H7 (cell line): ENCODE measurements around the gene LRGUK. TPM values are rescaled to one million over a fixed set of nuclear protein-coding genes. Genes with fewer than 3 reads are reported as not detected.
"Not testable (repeated sequence)": the region's sequence is repeated elsewhere in the genome, so short reads cannot be mapped to it uniquely, and the experiment has no call there.

ENCODE experiments used
- DNase-seq: peaks from one replicate; pipeline ENCODE4 v3.0.0; 2012
- H3K27me3 ChIP-seq: 2 replicates; pipeline ENCODE4 v1.6.0; 2011; ENCODE audit warnings: mild to moderate bottlenecking, low read length; ENCODE audit not compliant: control insufficient read depth, insufficient read depth
- H3K36me3 ChIP-seq: replicated peaks from 2 replicates; pipeline ENCODE4 v1.5.1; 2011; ENCODE audit warnings: low read length; ENCODE audit not compliant: control insufficient read depth, insufficient read depth
- H3K4me3 ChIP-seq: 2 replicates; pipeline ENCODE4 v1.5.1; 2011; ENCODE audit warnings: low read depth, mild to moderate bottlenecking, control low read depth, low read length, moderate library complexity; ENCODE audit not compliant: insufficient read depth
- total RNA-seq: library from RNA; depleted of rRNA; stranded (reverse); fragments of >200 nt; shearing (Covaris generic); gene quantifications from 2 replicates; pipeline ENCODE4 v1.2.3, GENCODE V29; 2014; rRNA removed

Gene LRGUK
- 0.59 and 1.4 TPM in 2 replicates for total RNA-seq

GRCh38 chr7:134126966-134127848 is at the start of gene LRGUK:
TSS of gene LRGUK (plus strand) at chr7:134127340. CDS start at chr7:134127368, 28 bp downstream.
- Histone ChIP-seq H3K36me3 (no peaks in the 10 kb centered on the region), H3K27me3 (no peaks in the 10 kb centered on the region; the same call in 1 of the 2 replicates), H3K4me3 (peak within 1 kb of the TSS; percentile 59)
- peak; percentile 90 for DNase-seq

GRCh38 chr7:134077560-134077959 is 49.6 kb upstream of the LRGUK start:
- not testable (repeated sequence) for DNase-seq, H3K4me3 ChIP-seq, H3K27me3 ChIP-seq, H3K36me3 ChIP-seq

- Histone ChIP-seq H3K36me3 (no peaks in the 10 kb centered on the region; the same call in 1 of the 2 replicates), H3K27me3 (no peaks in the 10 kb centered on the region), H3K4me3 (no peak overlapping the region)
- DNase-seq, result no peak
Observed at GRCh38 chr7:134078991-134079390, 48.1 kb upstream of the LRGUK start.

GRCh38 chr7:134081695-134082094 is 45.4 kb upstream of the LRGUK start:
- Histone ChIP-seq H3K27me3 (no peaks in the 10 kb centered on the region), H3K4me3 (no peak overlapping the region), H3K36me3 (no peaks in the 10 kb centered on the region)
- DNase-seq, result no peak

DNA sequence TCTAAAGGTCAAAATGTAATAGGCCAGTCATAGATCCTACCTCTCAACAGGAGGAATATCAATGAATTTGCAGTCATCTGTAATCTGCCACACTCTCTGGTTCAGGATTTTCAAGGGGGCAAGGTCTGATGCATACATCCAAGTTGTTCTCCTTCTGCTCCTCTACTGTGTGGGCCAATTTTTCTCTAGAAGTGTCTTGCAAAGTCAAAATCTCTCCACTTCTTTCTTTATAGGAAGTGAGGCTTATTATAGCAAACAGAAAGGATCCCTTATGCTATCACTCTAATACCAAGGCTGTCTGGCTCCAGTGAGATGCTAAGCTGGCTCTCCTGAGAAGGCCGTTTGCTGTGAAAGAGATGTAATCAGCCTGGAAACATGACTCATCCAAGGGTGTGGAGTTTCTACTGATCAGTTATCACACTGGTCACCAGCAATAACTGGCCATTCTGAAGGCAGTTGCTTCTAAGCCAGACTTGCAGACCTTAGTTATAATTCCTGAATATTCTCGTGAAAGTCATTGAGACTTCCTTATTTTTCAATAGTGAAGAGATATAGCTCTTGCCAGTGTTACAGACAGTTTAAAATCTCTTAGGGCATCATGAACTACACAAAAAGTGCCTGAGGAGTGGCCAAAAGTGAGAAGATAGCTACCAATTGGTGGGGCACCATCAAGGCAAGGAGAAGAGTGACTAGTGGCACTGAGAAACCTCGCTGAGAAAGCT is 43.2 kb upstream of the LRGUK start:
- no peaks in the 10 kb centered on the region for H3K36me3 ChIP-seq
- DNase-seq, result no peak
- H3K4me3 ChIP-seq, result no peak overlapping the region
- H3K27me3 ChIP-seq, result no peaks in the 10 kb centered on the region

DNA sequence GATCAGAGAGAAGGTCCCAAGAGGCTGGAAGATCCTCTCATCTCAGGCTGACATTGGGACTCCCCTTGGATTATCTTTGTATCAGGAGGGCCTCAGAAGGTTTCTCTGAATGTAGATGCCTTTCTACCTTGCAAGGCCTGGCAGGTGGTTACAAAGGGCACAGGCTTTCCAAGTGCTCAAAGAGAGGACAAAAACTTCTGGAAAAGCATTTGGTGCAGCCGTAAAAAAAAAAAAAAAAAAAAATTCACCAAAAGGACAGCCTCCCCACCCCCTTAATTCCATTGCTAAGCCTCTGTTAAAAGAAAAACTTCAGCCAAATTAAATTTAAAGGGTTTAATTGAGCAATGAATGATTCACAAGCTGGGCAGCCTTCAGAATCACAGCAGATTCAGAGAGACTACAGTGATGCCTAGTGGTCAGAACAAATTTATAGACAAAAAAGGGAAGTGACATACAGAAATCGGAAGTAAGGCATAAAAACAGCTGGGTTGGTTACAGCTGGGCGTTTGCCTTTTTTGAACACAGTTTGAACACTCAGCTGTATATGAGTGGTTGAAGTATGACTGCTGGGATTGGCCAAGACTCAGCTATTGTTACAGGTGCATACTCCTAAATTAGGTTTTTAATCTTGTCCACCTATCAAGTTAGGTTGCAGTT is 42.5 kb upstream of the LRGUK start:
- no peak overlapping the region for H3K4me3 ChIP-seq
- H3K27me3 ChIP-seq, result no peaks in the 10 kb centered on the region
- no peak for DNase-seq
- H3K36me3 ChIP-seq, result no peaks in the 10 kb centered on the region

- Histone ChIP-seq H3K27me3 (no peaks in the 10 kb centered on the region), H3K36me3 (no peaks in the 10 kb centered on the region), H3K4me3 (no peak overlapping the region)
- no peak for DNase-seq
Observed at GRCh38 chr7:134085311-134085710, 41.8 kb upstream of the LRGUK start.

- Histone ChIP-seq H3K4me3 (no peak overlapping the region), H3K27me3 (no peaks in the 10 kb centered on the region), H3K36me3 (no peaks in the 10 kb centered on the region; the same call in 1 of the 2 replicates)
- no peak for DNase-seq
Observed at GRCh38 chr7:134086998-134087735, 40.0 kb upstream of the LRGUK start.

GRCh38 chr7:134088199-134088598 is 38.9 kb upstream of the LRGUK start:
- H3K27me3 ChIP-seq, result no peaks in the 10 kb centered on the region
- no peak for DNase-seq
- H3K36me3 ChIP-seq, result no peaks in the 10 kb centered on the region; the same call in 1 of the 2 replicates
- H3K4me3 ChIP-seq, result no peak overlapping the region

- Histone ChIP-seq H3K36me3 (no peaks in the 10 kb centered on the region; the same call in 1 of the 2 replicates), H3K4me3 (no peak overlapping the region), H3K27me3 (no peaks in the 10 kb centered on the region)
- no peak for DNase-seq
Observed at GRCh38 chr7:134089446-134089845, 37.7 kb upstream of the LRGUK start.

DNA sequence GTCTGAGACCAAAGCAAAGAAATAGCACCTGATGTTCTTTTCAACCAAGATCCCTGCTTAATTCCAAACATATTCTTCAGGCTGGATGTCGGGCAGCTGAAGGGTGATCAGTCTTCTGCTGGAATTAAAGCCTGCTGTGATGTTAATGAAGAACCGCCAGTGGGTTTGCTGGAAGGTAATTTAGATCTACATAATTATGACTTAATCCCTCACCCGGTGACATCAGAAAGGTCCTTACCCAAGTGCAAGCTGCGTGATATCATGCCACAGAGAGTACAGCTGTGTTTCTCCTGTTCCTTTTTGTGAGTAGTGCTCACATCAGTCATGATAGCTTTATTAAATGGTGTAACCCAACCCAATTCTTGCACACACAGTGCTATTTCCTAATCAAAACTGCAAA is 29.1 kb upstream of the LRGUK start:
- Histone ChIP-seq H3K36me3 (no peaks in the 10 kb centered on the region), H3K4me3 (no peak overlapping the region), H3K27me3 (no peaks in the 10 kb centered on the region)
- DNase-seq, result no peak

- no peaks in the 10 kb centered on the region for H3K36me3 ChIP-seq
- DNase-seq, result no peak
- H3K27me3 ChIP-seq, result no peaks in the 10 kb centered on the region
- no peak overlapping the region for H3K4me3 ChIP-seq
Observed at GRCh38 chr7:134101716-134102115, 25.4 kb upstream of the LRGUK start.

DNA sequence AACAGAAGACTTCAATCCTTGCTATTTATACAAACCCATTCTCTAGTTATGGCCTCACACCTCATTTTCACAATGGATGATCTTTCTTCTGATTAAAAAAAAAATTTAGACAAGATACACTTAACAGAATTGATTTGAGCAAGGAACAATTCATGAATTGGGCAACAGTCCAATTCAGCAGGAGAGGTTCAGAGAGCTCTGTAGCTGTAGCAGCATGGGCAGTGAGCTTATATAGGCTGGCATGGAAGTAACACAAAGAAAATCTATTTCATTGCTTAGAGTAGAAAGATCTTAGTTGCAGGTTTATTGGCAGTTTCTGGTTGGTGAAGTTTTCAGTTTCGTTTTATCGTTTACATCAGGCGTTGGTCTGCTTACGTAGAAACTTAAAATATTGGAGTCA is 23.0 kb upstream of the LRGUK start:
- Histone ChIP-seq H3K27me3 (no peaks in the 10 kb centered on the region), H3K4me3 (no peak overlapping the region), H3K36me3 (no peaks in the 10 kb centered on the region)
- no peak for DNase-seq

- no peak for DNase-seq
- H3K27me3 ChIP-seq, result no peaks in the 10 kb centered on the region
- H3K36me3 ChIP-seq, result no peaks in the 10 kb centered on the region
- H3K4me3 ChIP-seq, result no peak overlapping the region
Observed at GRCh38 chr7:134105841-134106240, 21.3 kb upstream of the LRGUK start.
